ENCODE measurements around the gene FAM83D.

DNA sequence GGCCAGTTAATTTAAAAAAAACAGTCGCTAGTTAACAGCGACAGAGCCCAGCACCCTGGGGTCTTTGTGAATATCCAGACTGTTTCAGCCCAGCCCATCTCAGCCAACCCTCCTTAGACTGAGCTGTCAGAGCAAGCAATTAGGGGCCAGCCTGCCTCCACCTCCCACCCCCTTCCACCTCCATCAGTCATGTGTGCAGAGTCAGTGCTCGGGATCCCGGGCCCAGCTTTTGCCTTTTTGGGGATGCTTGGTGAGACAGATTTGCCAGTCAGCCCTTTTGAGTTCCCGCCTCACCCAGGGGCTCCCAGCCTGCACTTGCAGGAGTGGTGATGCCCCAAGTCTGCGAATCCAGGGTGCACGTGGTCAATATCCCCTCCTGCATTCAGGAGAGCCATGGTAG is 6.5 kb upstream of the FAM83D start:
- TF ChIP-seq CTCF (IDR thresholded peaks at IDR 0.05) (no peak), POLR2A (IDR thresholded peaks at IDR 0.05) (no peak), POLR2AphosphoS5 (IDR thresholded peaks at IDR 0.05) (no peak)

Measured in prostate gland (tissue), 2 donors.